MCF 10A (cell line): ENCODE results near the gene PARD3. TPM values are rescaled to one million over a fixed set of nuclear protein-coding genes. Genes with fewer than 3 reads are reported as not detected.

Source experiments
- BruUV-seq: library from RNA; stranded (reverse); fragments of 400-500 nt; replicated peaks from 2 replicates; lab custom pipeline; 2021; lab: Mats Ljungman, UMichigan
- CTCF ChIA-PET: fragments of 300-600 bp; sonication (Branson Sonifier 250); formaldehyde crosslinking; extraction: SDS; loops from one replicate; lab custom pipeline; 2021; ENCODE audit warnings: antibody characterized with exemption, inconsistent platforms; lab: Yijun Ruan, JAX
- POLR2A ChIA-PET: fragments of 300-600, 350-650 bp; sonication (Branson Sonifier 250); formaldehyde crosslinking; extraction: SDS; loops from one replicate; lab custom pipeline; 2020; ENCODE audit warnings: antibody characterized with exemption, inconsistent platforms; lab: Yijun Ruan, JAX
- DNase-seq: peaks from one replicate; pipeline ENCODE4 v3.0.0-alpha.2; 2018; ENCODE audit not compliant: unreplicated experiment
- H3K27ac Mint-ChIP-seq: one replicate; pipeline ENCODE4 v1.8.0; 2022; ENCODE audit warnings: mild to moderate bottlenecking, low read depth, mixed read lengths; ENCODE audit not compliant: unreplicated experiment
- H3K27me3 Mint-ChIP-seq: one replicate; pipeline ENCODE4 v1.8.0; 2022; ENCODE audit warnings: mixed read lengths; ENCODE audit not compliant: insufficient read depth, unreplicated experiment
- H3K36me3 Mint-ChIP-seq: one replicate; pipeline ENCODE4 v1.8.0; 2022; ENCODE audit warnings: mild to moderate bottlenecking, moderate library complexity, mixed read lengths; ENCODE audit not compliant: insufficient read depth, unreplicated experiment
- H3K4me1 Mint-ChIP-seq: one replicate; pipeline ENCODE4 v1.8.0; 2022; ENCODE audit warnings: mixed read lengths; ENCODE audit not compliant: insufficient read depth, unreplicated experiment
- H3K4me3 Mint-ChIP-seq: one replicate; pipeline ENCODE4 v1.8.0; 2022; ENCODE audit warnings: mild to moderate bottlenecking, moderate library complexity, mixed read lengths; ENCODE audit not compliant: unreplicated experiment
- H3K9me3 Mint-ChIP-seq: one replicate; pipeline ENCODE4 v1.8.0; 2022; ENCODE audit warnings: mixed read lengths; ENCODE audit not compliant: unreplicated experiment
- intact Hi-C: fragments of 100-400 bp; cut with micrococcal nuclease; formaldehyde crosslinking; loops from 2 replicates; pipeline ENCODE4 v1.14.1; 2022
- total RNA-seq: library from RNA; stranded (reverse); gene quantifications from 2 replicates; pipeline ENCODE4 v1.2.3, GENCODE V29; 2022
- TF ChIP-seq, protein P1 (sequence below): fragments of 200-600 bp; IDR thresholded peaks from one replicate; pipeline ENCODE4 v1.8.0; 2022; ENCODE audit warnings: antibody characterized with exemption, mild to moderate bottlenecking; ENCODE audit not compliant: unreplicated experiment

Gene PARD3
- total RNA-seq, 1 experiment from 2014 or later: 70.0 TPM

DNA sequence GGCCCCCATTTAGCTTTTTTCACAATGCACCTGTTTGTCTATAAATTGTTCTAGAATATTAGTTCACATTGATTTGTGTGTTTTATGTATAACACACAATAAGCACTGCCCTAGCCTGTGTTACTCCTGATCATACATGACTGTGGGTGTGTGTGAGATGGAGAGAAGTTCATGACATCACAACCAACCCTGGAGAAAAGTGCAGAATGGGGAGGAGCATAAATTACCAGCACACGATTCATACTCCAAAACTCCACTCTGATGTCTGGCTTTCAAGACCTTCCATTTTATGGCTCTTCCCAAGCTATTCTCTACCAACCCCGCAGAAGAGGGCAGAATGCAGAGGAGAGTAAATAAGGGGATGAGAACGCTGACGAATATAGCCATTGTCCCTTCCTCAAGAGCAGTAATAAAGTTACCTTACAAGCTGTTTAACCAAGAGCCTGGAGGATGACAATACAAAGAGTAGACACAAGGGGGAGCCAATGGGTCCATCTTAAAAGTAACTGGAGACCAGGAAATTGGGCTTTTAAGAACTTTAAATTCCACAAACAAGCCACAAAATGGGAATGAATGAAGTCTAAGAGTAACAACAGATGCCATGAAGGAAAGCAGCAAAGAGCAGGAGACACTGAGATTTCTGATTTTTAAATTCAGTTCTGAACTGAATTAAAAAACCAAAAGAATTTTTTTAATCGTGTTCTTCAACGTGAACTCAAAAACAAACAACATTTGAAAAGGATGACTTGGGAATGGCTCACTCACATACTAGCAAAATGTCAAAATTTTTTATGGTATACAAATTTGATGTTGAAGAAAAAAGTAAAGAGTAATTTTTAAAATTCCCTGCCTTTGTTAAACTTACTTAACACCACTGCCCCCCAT is 159.6 kb downstream of the PARD3 start:
- peaks cover 18% of the 10 kb centered on the region for H3K4me1 Mint-ChIP-seq
- no peaks in the 10 kb centered on the region for H3K9me3 Mint-ChIP-seq
- no peaks in the 10 kb centered on the region for H3K27me3 Mint-ChIP-seq
- intact Hi-C loops: loop anchor here (5.0 kb wide), 1 partner anchor 562 kb away; no protein-coding TSS in a partner anchor
- no peak overlapping the region for H3K27ac Mint-ChIP-seq
- ChIA-PET CTCF (interaction anchor here (0.5 to 2.0 kb wide), 13 partner anchors 8 to 371 kb away, joined by 3 to 15 read pairs (median 3); no protein-coding TSS in a partner anchor), POLR2A (interaction anchor here (0.7 to 1.4 kb wide), 3 partner anchors 11 to 259 kb away, joined by 3 read pairs; no protein-coding TSS in a partner anchor)
- H3K4me3 Mint-ChIP-seq: no peak overlapping the region
- no TSS peak for BruUV-seq
- TF ChIP-seq, protein P1, sequence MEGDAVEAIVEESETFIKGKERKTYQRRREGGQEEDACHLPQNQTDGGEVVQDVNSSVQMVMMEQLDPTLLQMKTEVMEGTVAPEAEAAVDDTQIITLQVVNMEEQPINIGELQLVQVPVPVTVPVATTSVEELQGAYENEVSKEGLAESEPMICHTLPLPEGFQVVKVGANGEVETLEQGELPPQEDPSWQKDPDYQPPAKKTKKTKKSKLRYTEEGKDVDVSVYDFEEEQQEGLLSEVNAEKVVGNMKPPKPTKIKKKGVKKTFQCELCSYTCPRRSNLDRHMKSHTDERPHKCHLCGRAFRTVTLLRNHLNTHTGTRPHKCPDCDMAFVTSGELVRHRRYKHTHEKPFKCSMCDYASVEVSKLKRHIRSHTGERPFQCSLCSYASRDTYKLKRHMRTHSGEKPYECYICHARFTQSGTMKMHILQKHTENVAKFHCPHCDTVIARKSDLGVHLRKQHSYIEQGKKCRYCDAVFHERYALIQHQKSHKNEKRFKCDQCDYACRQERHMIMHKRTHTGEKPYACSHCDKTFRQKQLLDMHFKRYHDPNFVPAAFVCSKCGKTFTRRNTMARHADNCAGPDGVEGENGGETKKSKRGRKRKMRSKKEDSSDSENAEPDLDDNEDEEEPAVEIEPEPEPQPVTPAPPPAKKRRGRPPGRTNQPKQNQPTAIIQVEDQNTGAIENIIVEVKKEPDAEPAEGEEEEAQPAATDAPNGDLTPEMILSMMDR: peak; percentile 79
- peak; percentile 69 for DNase-seq
- peaks cover 7% of the 10 kb centered on the region for H3K36me3 Mint-ChIP-seq

DNA sequence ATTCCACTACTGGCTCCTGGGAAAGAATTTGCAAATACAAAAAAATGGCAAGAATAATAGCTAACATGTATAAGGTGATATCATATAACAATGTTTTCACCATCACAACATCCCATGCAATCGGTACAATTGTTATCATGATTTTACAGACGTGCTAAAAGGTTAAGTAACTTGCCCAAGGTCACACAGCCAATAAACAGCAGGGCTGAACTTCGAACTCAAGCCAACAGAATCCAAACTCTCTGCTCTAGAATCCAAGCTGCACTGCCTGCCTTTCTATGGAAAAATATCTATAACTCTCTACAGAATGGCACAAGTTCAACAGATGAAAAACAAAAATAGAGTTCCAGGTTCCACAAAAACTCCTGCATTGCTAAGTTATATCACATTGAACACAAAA is 160.9 kb downstream of the PARD3 start:
- Mint-ChIP-seq H3K27ac (no peak overlapping the region), H3K4me1 (peaks cover 13% of the 10 kb centered on the region), H3K9me3 (no peaks in the 10 kb centered on the region), H3K4me3 (no peak overlapping the region), H3K27me3 (no peaks in the 10 kb centered on the region), H3K36me3 (peaks cover 7% of the 10 kb centered on the region)
- intact Hi-C loops: no loop called here
- no TSS peak for BruUV-seq
- no peak for DNase-seq
- ChIA-PET POLR2A (interaction anchor here (1.0 kb wide), 1 partner anchor 9 kb away, joined by 3 read pairs; no protein-coding TSS in a partner anchor), CTCF (interaction anchor here (0.6 to 1.2 kb wide), 7 partner anchors 8 to 1261 kb away, joined by 3 to 10 read pairs (median 3); no protein-coding TSS in a partner anchor)
- TF ChIP-seq, protein P1: no peak

DNA sequence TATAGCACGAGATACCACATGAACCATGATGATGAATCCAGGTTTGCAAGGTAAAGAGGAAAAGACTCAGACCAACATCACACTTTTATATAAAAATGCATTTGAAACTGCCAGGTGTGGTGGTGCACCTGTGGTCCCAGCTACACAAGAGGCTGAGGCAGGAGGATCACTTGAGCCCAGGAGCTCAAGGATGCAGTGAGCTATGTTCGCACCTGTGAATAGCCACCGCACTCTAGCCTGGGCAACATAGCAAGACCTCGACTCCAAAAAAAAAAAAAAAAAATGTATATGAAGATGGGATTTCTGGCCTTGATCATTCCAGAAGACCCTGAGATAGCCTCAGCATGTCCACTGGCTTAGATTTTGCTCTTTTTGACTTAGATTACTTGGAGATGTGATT is 161.6 kb downstream of the PARD3 start:
- Mint-ChIP-seq H3K9me3 (no peaks in the 10 kb centered on the region), H3K27me3 (no peaks in the 10 kb centered on the region), H3K36me3 (peaks cover 7% of the 10 kb centered on the region), H3K4me3 (no peak overlapping the region), H3K4me1 (peaks cover 8% of the 10 kb centered on the region), H3K27ac (no peak overlapping the region)
- intact Hi-C loops: no loop called here
- DNase-seq: no peak
- ChIA-PET CTCF (interaction anchor here (0.6 kb wide), 1 partner anchor 299 kb away, joined by 3 read pairs; no protein-coding TSS in a partner anchor), POLR2A (no interaction called here)
- no TSS peak for BruUV-seq
- TF ChIP-seq, protein P1: no peak
